PC-3 (cell line): Measurements from ENCODE around the gene C4orf50.

Experiments used
- CTCF ChIP-seq: fragments of 300-600 bp; sonication (generic); conservative IDR thresholded peaks from 2 replicates; pipeline ENCODE4 v1.5.1; 2017; ENCODE audit warnings: antibody characterized with exemption, low read depth, mild to moderate bottlenecking, low read length
- EZH2 ChIP-seq: fragments of 300-600 bp; sonication (generic); IDR thresholded peaks from one replicate; pipeline ENCODE4 v1.6.1; 2017; ENCODE audit warnings: antibody characterized with exemption, mild to moderate bottlenecking, low read length; ENCODE audit not compliant: unreplicated experiment
- EZH2phosphoT487 ChIP-seq: fragments of 300-600 bp; sonication (generic); IDR thresholded peaks from 2 replicates; pipeline ENCODE4 v1.6.1; 2018; ENCODE audit warnings: mild to moderate bottlenecking, antibody characterized with exemption, low read length, borderline replicate concordance

GRCh38 chr4:5900844-5901243, 117.4 kb downstream of the C4orf50 start:
- no peak for TF ChIP-seq EZH2phosphoT487
- no peak for TF ChIP-seq CTCF
- no peak for TF ChIP-seq EZH2
